ENCODE measurements around the gene SYCP2. TPM values are rescaled to one million over a fixed set of nuclear protein-coding genes. Genes with fewer than 3 reads are reported as not detected.

SYCP2 gene
- polyA plus RNA-seq, 1 donor (not counting 4 experiments of a cell fraction or from before 2014, with no cell fraction given): 0.12 TPM

DNA sequence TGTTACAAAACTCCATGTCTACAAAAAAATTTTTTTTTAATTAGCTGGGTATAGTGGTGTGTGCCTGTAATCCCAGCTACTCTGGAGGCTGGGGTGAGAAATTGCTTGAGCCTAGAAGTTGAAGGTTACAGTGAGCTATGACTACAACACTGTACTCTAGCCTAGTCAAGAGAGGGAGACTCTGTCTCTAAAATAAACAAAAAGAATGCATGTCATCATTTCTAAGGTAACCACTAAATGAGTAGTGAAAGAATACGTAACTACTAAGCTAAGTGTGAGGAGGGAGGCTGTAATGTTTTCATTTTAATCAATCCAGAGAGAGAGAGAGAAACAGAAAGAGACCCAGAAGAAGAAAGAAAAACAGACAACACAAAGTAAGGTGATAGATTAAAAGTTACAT lies 9.9 kb downstream of the SYCP2 start:
- H3K9ac ChIP-seq (ENCODE audit: control insufficient read depth, extremely low read depth, insufficient read depth, low read length): no peak overlapping the region
- no peaks in the 10 kb centered on the region for H3K4me1 ChIP-seq (ENCODE audit: control insufficient read depth, extremely low read depth, insufficient read depth, low read length)
- no peaks in the 10 kb centered on the region for H3K9me1 ChIP-seq (ENCODE audit: control insufficient read depth, extremely low read depth, insufficient read depth, low read length)
- H3K36me3 ChIP-seq (ENCODE audit: control insufficient read depth in 2 of 2, extremely low read depth in 1 of 2, insufficient read depth in 2 of 2, low read length in 2 of 2): no peaks in the 10 kb centered on the region
- H4K20me1 ChIP-seq (ENCODE audit: control insufficient read depth, extremely low read depth, insufficient read depth, low read length): no peaks in the 10 kb centered on the region
- H3K4me2 ChIP-seq (ENCODE audit: control insufficient read depth, extremely low read depth, insufficient read depth, low read depth, low read length): no peak overlapping the region
- H3K27ac ChIP-seq (ENCODE audit: control insufficient read depth, insufficient read depth, low read length): no peak overlapping the region
- dilution Hi-C loops (cut with MboI; ENCODE audit: extremely low pct_ligation_motif_present, low sequenced_read_pairs): no loop called here
- no peaks in the 10 kb centered on the region for H3K79me2 ChIP-seq (ENCODE audit: control insufficient read depth, insufficient read depth, low read length)
- no peaks in the 10 kb centered on the region for H3K27me3 ChIP-seq (ENCODE audit: control insufficient read depth, extremely low read depth, insufficient read depth, low read length)
- TF ChIP-seq EZH2 (IDR thresholded peaks at IDR 0.05; ENCODE audit: low read length) (no peak), CTCF (optimal IDR thresholded peaks at IDR 0.05 in 1 of 3, IDR thresholded peaks at IDR 0.05 in 1 of 3, conservative IDR thresholded peaks at IDR 0.05 in 1 of 3; ENCODE audit: extremely low read depth in 1 of 3, insufficient read depth in 2 of 3, low read length in 3 of 3) (no peak)
- DNase-seq (ENCODE audit: low read depth, low spot score) (no peak), FAIRE-seq (no peak)
- no peak overlapping the region for H2AFZ ChIP-seq (ENCODE audit: control insufficient read depth, low read length)
- no peaks in the 10 kb centered on the region for H3K9me3 ChIP-seq (ENCODE audit: control insufficient read depth, low read depth, low read length)
- H3K4me3 ChIP-seq (ENCODE audit: control insufficient read depth in 2 of 3, extremely low read depth in 1 of 3, insufficient read depth in 2 of 3, low read depth in 1 of 3, low read length in 3 of 3): no peak overlapping the region

- Histone ChIP-seq H4K20me1 (ENCODE audit: control insufficient read depth, extremely low read depth, insufficient read depth, low read length) (no peaks in the 10 kb centered on the region), H3K9ac (ENCODE audit: control insufficient read depth, extremely low read depth, insufficient read depth, low read length) (no peak overlapping the region), H3K4me1 (ENCODE audit: control insufficient read depth, extremely low read depth, insufficient read depth, low read length) (no peaks in the 10 kb centered on the region), H2AFZ (ENCODE audit: control insufficient read depth, low read length) (no peak overlapping the region), H3K27ac (ENCODE audit: control insufficient read depth, insufficient read depth, low read length) (no peak overlapping the region), H3K9me3 (ENCODE audit: control insufficient read depth, low read depth, low read length) (no peaks in the 10 kb centered on the region), H3K79me2 (ENCODE audit: control insufficient read depth, insufficient read depth, low read length) (no peaks in the 10 kb centered on the region), H3K9me1 (ENCODE audit: control insufficient read depth, extremely low read depth, insufficient read depth, low read length) (no peaks in the 10 kb centered on the region), H3K4me3 (ENCODE audit: control insufficient read depth in 2 of 3, extremely low read depth in 1 of 3, insufficient read depth in 2 of 3, low read depth in 1 of 3, low read length in 3 of 3) (no peak overlapping the region), H3K4me2 (ENCODE audit: control insufficient read depth, extremely low read depth, insufficient read depth, low read depth, low read length) (no peak overlapping the region), H3K36me3 (ENCODE audit: control insufficient read depth in 2 of 2, extremely low read depth in 1 of 2, insufficient read depth in 2 of 2, low read length in 2 of 2) (no peaks in the 10 kb centered on the region), H3K27me3 (ENCODE audit: control insufficient read depth, extremely low read depth, insufficient read depth, low read length) (no peaks in the 10 kb centered on the region)
- dilution Hi-C loops (cut with MboI; ENCODE audit: extremely low pct_ligation_motif_present, low sequenced_read_pairs): no loop called here
- DNase-seq (ENCODE audit: low read depth, low spot score) (no peak), FAIRE-seq (no peak)
- TF ChIP-seq CTCF (optimal IDR thresholded peaks at IDR 0.05 in 1 of 3, IDR thresholded peaks at IDR 0.05 in 1 of 3, conservative IDR thresholded peaks at IDR 0.05 in 1 of 3; ENCODE audit: extremely low read depth in 1 of 3, insufficient read depth in 2 of 3, low read length in 3 of 3): no peak
- TF ChIP-seq EZH2 (IDR thresholded peaks at IDR 0.05; ENCODE audit: low read length): no peak
Observed at GRCh38 chr20:59920944-59921343, 12.5 kb downstream of the SYCP2 start.

Measured in keratinocyte (primary cell).